Measurements from ENCODE around the gene PPTC7. TPM values are rescaled to one million over a fixed set of nuclear protein-coding genes. Genes with fewer than 3 reads are reported as not detected.

PPTC7 gene
- total and polyA plus RNA-seq, 2 of the 4 experiments (the other 2 are of a cell fraction), result 4.1 to 6.8 TPM

GRCh38 chr12:110556705-110557104 is 26.4 kb downstream of the PPTC7 start:
- no TSS peak for BruUV-seq (replicated peaks)
- WGBS, 2 experiments (ENCODE audit: extremely low coverage in 2 of 2, insufficient read length in 1 of 2), result 88% methylated on average over 10 of the region's 10 CpGs; no CpG with 5 or more reads in 1 of the 2 experiments
- ATAC-seq (ENCODE audit: low read depth) (no peak), DNase-seq (no peak)
- CTCF ChIA-PET, result no interaction called here
- H3K56ac ChIP-seq (ENCODE audit: extremely low read depth, insufficient read depth, low read length), result no peak overlapping the region
- peak overlapping the region; percentile 30 for H3K4me2 ChIP-seq (ENCODE audit: low read depth, low read length)
- H4K8ac ChIP-seq (ENCODE audit: low read depth in 2 of 2, low read length in 2 of 2), result no peak overlapping the region
- in situ Hi-C loops (cut with MboI; ENCODE audit: low sequenced_read_pairs) (no loop called here), dilution Hi-C loops (cut with HindIII; ENCODE audit: low sequenced_read_pairs, unreplicated experiment) (no loop called here), intact Hi-C loops (cut with micrococcal nuclease) (no loop called here)
- H2AK9ac ChIP-seq (replicated peaks; ENCODE audit: low read depth, low read length, poor library complexity), result no peak overlapping the region
- no peaks in the 10 kb centered on the region for H3K27me3 ChIP-seq (ENCODE audit: control insufficient read depth, insufficient read depth, low read length)
- no peak for TF ChIP-seq NFE2L2 (IDR thresholded peaks at IDR 0.05; ENCODE audit: low read depth, low read length)
- TF ChIP-seq, protein P1, sequence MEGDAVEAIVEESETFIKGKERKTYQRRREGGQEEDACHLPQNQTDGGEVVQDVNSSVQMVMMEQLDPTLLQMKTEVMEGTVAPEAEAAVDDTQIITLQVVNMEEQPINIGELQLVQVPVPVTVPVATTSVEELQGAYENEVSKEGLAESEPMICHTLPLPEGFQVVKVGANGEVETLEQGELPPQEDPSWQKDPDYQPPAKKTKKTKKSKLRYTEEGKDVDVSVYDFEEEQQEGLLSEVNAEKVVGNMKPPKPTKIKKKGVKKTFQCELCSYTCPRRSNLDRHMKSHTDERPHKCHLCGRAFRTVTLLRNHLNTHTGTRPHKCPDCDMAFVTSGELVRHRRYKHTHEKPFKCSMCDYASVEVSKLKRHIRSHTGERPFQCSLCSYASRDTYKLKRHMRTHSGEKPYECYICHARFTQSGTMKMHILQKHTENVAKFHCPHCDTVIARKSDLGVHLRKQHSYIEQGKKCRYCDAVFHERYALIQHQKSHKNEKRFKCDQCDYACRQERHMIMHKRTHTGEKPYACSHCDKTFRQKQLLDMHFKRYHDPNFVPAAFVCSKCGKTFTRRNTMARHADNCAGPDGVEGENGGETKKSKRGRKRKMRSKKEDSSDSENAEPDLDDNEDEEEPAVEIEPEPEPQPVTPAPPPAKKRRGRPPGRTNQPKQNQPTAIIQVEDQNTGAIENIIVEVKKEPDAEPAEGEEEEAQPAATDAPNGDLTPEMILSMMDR (conservative IDR thresholded peaks at IDR 0.05; ENCODE audit: low read depth, low read length), result no peak
- TF ChIP-seq BHLHE40 (IDR thresholded peaks at IDR 0.05; ENCODE audit: low read depth, low read length), result no peak
- TF ChIP-seq FOS (IDR thresholded peaks at IDR 0.05; ENCODE audit: low read depth, low read length), result no peak
- TF ChIP-seq CHD1 (IDR thresholded peaks at IDR 0.05; ENCODE audit: low read depth, low read length), result no peak
- TF ChIP-seq SMC3 (IDR thresholded peaks at IDR 0.05; ENCODE audit: low read depth, low read length), result no peak
- TF ChIP-seq POLR2A (IDR thresholded peaks at IDR 0.05; ENCODE audit: low read depth, low read length), result no peak
- TF ChIP-seq, protein P2, sequence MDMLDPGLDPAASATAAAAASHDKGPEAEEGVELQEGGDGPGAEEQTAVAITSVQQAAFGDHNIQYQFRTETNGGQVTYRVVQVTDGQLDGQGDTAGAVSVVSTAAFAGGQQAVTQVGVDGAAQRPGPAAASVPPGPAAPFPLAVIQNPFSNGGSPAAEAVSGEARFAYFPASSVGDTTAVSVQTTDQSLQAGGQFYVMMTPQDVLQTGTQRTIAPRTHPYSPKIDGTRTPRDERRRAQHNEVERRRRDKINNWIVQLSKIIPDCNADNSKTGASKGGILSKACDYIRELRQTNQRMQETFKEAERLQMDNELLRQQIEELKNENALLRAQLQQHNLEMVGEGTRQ (IDR thresholded peaks at IDR 0.05; ENCODE audit: low read depth, low read length), result no peak
- no peak for TF ChIP-seq MAZ (IDR thresholded peaks at IDR 0.05; ENCODE audit: borderline replicate concordance, low read depth, low read length)
- no peak for TF ChIP-seq CEBPB (IDR thresholded peaks at IDR 0.05; ENCODE audit: low read depth, low read length)
- TF ChIP-seq MXI1 (IDR thresholded peaks at IDR 0.05; ENCODE audit: borderline replicate concordance, low read depth, low read length), result no peak
- TF ChIP-seq RCOR1 (IDR thresholded peaks at IDR 0.05; ENCODE audit: insufficient replicate concordance, low read length), result no peak
- no peak for TF ChIP-seq ELK1 (IDR thresholded peaks at IDR 0.05; ENCODE audit: borderline replicate concordance, low read depth, low read length)
- no peak for TF ChIP-seq MAFK (IDR thresholded peaks at IDR 0.05; ENCODE audit: low read depth, low read length)
- no peak for TF ChIP-seq RAD21 (IDR thresholded peaks at IDR 0.05; ENCODE audit: low read length)
- TF ChIP-seq RFX5 (IDR thresholded peaks at IDR 0.05; ENCODE audit: low read depth, low read length), result no peak
- H2AK5ac ChIP-seq (ENCODE audit: low read depth, low read length), result peak overlapping the region; percentile 74
- no peak overlapping the region for H2BK20ac ChIP-seq (ENCODE audit: low read depth, low read length)
- no peak overlapping the region for H3K23ac ChIP-seq (ENCODE audit: low read depth, low read length)
- POLR2A ChIA-PET (ENCODE audit: unreplicated experiment), result no interaction called here
- H3K4me1 ChIP-seq (ENCODE audit: control insufficient read depth, insufficient read depth, low read length), result peaks cover 8% of the 10 kb centered on the region
- peak overlapping the region; percentile 42; the same call in 1 of the 2 replicates for H2BK120ac ChIP-seq (ENCODE audit: low read depth, low read length)
- no peak overlapping the region for H3K9ac ChIP-seq (ENCODE audit: low read depth, low read length)
- no peak overlapping the region for H3K4me3 ChIP-seq (ENCODE audit: insufficient read depth, low read depth, low read length)
- H4K91ac ChIP-seq (ENCODE audit: insufficient read depth, low read depth, low read length), result peak overlapping the region; percentile 33; the same call in 1 of the 2 replicates
- no peak overlapping the region for H3K4ac ChIP-seq (ENCODE audit: low read depth, low read length)
- H3K36me3 ChIP-seq (ENCODE audit: control insufficient read depth, insufficient read depth, low read length), result no peaks in the 10 kb centered on the region
- H3K79me1 ChIP-seq (ENCODE audit: low read depth in 1 of 2, low read length in 2 of 2), result peaks cover 39 to 76% of the 10 kb centered on the region in 2 experiments
- H2AFZ ChIP-seq (replicated peaks; ENCODE audit: low read length, poor library complexity), result no peak overlapping the region
- no peak overlapping the region for H2BK5ac ChIP-seq (ENCODE audit: low read depth, low read length, poor library complexity, severe bottlenecking)
- H3K14ac ChIP-seq (replicated peaks; ENCODE audit: low read depth, low read length), result no peak overlapping the region
- H4K5ac ChIP-seq (ENCODE audit: low read depth, low read length), result peak overlapping the region; percentile 49; the same call in 1 of the 2 replicates
- no peak overlapping the region for H3K27ac ChIP-seq (ENCODE audit: insufficient read depth, low read length)
- no peaks in the 10 kb centered on the region for H3K9me1 ChIP-seq (ENCODE audit: insufficient read depth, low read length)
- H3K9me3 ChIP-seq (ENCODE audit: control insufficient read depth, insufficient read depth, low read length), result no peaks in the 10 kb centered on the region
- peaks cover 16% of the 10 kb centered on the region for H4K20me1 ChIP-seq (ENCODE audit: insufficient read depth, low read length)
- no peak overlapping the region for H2BK15ac ChIP-seq (ENCODE audit: low read depth, low read length)
- H3K18ac ChIP-seq (ENCODE audit: low read depth, low read length), result peak overlapping the region; percentile 48; the same call in 1 of the 2 replicates
